ACC112 (cell line): Measurements from ENCODE around the gene DMXL1.
A peak's percentile ranks its signal among the peaks of the same experiment; 100 is the strongest.
"Not testable (repeated sequence)": the region's sequence is repeated elsewhere in the genome, so short reads cannot be mapped to it uniquely, and the experiment has no call there.

ENCODE experiments used
- H2AFZ ChIP-seq: fragments of 200-600 bp; sonication (generic); one replicate; pipeline ENCODE4 v1.6.0; 2017; ENCODE audit warnings: antibody characterized with exemption, low read length; ENCODE audit not compliant: unreplicated experiment
- H3K27ac ChIP-seq: fragments of 200-600 bp; sonication (generic); 2 replicates; pipeline ENCODE4 v1.5.1; 2014; ENCODE audit warnings: low read depth, mild to moderate bottlenecking, antibody characterized with exemption, low read length, moderate library complexity
- H3K27me3 ChIP-seq: fragments of 200-600 bp; sonication (generic); 2 replicates; pipeline ENCODE4 v1.6.1; 2014; ENCODE audit warnings: mild to moderate bottlenecking, antibody characterized with exemption, low read length, moderate library complexity, mixed read lengths; ENCODE audit not compliant: insufficient read depth
- H3K36me3 ChIP-seq: fragments of 200-600 bp; sonication (generic); 2 replicates; pipeline ENCODE4 v1.6.1; 2016; ENCODE audit warnings: mild to moderate bottlenecking, antibody characterized with exemption, low read length, moderate library complexity, mixed read lengths; ENCODE audit not compliant: insufficient read depth
- H3K4me1 ChIP-seq: fragments of 200-600 bp; sonication (generic); one replicate; pipeline ENCODE4 v1.6.1; 2016; ENCODE audit warnings: low read length, mixed read lengths; ENCODE audit not compliant: insufficient read depth, unreplicated experiment, control insufficient read depth
- H3K4me3 ChIP-seq: fragments of 200-600 bp; sonication (generic); 2 replicates; pipeline ENCODE4 v1.5.1; 2014; ENCODE audit warnings: mild to moderate bottlenecking, low read depth, low read length
- H3K79me2 ChIP-seq: fragments of 200-600 bp; sonication (generic); one replicate; pipeline ENCODE4 v1.6.0; 2016; ENCODE audit warnings: low read length; ENCODE audit not compliant: control insufficient read depth, unreplicated experiment, insufficient read depth

DMXL1 gene

GRCh38 chr5:119071561-119071995 is 691 bp downstream of the DMXL1 start:
- no peaks in the 10 kb centered on the region for H3K27me3 ChIP-seq
- H3K36me3 ChIP-seq = no peaks in the 10 kb centered on the region
- H2AFZ ChIP-seq = peak overlapping the region; percentile 64
- peaks cover 43% of the 10 kb centered on the region for H3K79me2 ChIP-seq
- peak overlapping the region; percentile 93 for H3K4me3 ChIP-seq
- H3K4me1 ChIP-seq = peaks cover 12% of the 10 kb centered on the region
- H3K27ac ChIP-seq = peak overlapping the region; percentile 62

- no peaks in the 10 kb centered on the region for H3K36me3 ChIP-seq
- H3K27me3 ChIP-seq = no peaks in the 10 kb centered on the region
- peaks cover 47% of the 10 kb centered on the region for H3K79me2 ChIP-seq
- peaks cover 12% of the 10 kb centered on the region for H3K4me1 ChIP-seq
- peak overlapping the region; percentile 93 for H3K4me3 ChIP-seq
- no peak overlapping the region for H2AFZ ChIP-seq
- H3K27ac ChIP-seq = no peak overlapping the region
Observed at GRCh38 chr5:119072496-119072895, 1.6 kb downstream of the DMXL1 start.

- not testable (repeated sequence) for H3K4me3 ChIP-seq, H3K27me3 ChIP-seq, H3K36me3 ChIP-seq, H2AFZ ChIP-seq, H3K27ac ChIP-seq
- Histone ChIP-seq H3K79me2 (peaks cover 52% of the 10 kb centered on the region), H3K4me1 (peaks cover 12% of the 10 kb centered on the region)
Observed at GRCh38 chr5:119073746-119074337, 3.0 kb downstream of the DMXL1 start.

- Histone ChIP-seq H3K27ac (no peak overlapping the region), H3K79me2 (peaks cover 56% of the 10 kb centered on the region), H3K36me3 (no peaks in the 10 kb centered on the region), H3K27me3 (no peaks in the 10 kb centered on the region), H2AFZ (no peak overlapping the region), H3K4me1 (peaks cover 18% of the 10 kb centered on the region), H3K4me3 (no peak overlapping the region)
Observed at GRCh38 chr5:119074419-119074818, 3.5 kb downstream of the DMXL1 start.

DNA sequence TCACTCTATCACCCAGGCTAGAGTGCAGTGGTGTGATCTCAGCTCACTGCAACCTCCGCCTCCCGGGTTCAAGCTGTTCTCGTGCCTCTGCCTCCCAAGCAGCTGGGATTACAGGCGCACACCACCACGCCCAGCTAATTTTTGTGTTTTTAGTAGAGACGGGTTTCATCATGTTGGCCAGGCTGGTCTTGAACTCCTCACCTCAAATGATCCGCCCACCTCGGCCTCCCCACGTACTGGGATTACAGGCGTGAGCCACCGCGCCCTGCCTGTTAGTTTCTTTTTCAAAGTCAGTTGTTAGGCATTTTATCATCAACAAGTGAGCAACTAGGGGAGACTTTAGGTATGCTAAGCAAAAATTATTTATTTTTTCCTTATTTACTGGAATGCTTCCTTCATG is 4.4 kb downstream of the DMXL1 start:
- Histone ChIP-seq H3K4me1 (peaks cover 15% of the 10 kb centered on the region), H3K79me2 (peaks cover 60% of the 10 kb centered on the region)
- not testable (repeated sequence) for H3K4me3 ChIP-seq, H2AFZ ChIP-seq, H3K36me3 ChIP-seq, H3K27ac ChIP-seq, H3K27me3 ChIP-seq

GRCh38 chr5:119076080-119076479 is 5.2 kb downstream of the DMXL1 start:
- Histone ChIP-seq H3K4me1 (peaks cover 15% of the 10 kb centered on the region), H3K27me3 (no peaks in the 10 kb centered on the region), H3K27ac (no peak overlapping the region), H3K36me3 (no peaks in the 10 kb centered on the region), H2AFZ (no peak overlapping the region), H3K4me3 (no peak overlapping the region), H3K79me2 (peaks cover 66% of the 10 kb centered on the region)

GRCh38 chr5:119077444-119077843 is 6.6 kb downstream of the DMXL1 start:
- Histone ChIP-seq H3K27ac (no peak overlapping the region), H3K79me2 (peaks cover 60% of the 10 kb centered on the region), H3K36me3 (no peaks in the 10 kb centered on the region), H3K27me3 (no peaks in the 10 kb centered on the region), H2AFZ (no peak overlapping the region), H3K4me3 (no peak overlapping the region), H3K4me1 (peaks cover 14% of the 10 kb centered on the region)

DNA sequence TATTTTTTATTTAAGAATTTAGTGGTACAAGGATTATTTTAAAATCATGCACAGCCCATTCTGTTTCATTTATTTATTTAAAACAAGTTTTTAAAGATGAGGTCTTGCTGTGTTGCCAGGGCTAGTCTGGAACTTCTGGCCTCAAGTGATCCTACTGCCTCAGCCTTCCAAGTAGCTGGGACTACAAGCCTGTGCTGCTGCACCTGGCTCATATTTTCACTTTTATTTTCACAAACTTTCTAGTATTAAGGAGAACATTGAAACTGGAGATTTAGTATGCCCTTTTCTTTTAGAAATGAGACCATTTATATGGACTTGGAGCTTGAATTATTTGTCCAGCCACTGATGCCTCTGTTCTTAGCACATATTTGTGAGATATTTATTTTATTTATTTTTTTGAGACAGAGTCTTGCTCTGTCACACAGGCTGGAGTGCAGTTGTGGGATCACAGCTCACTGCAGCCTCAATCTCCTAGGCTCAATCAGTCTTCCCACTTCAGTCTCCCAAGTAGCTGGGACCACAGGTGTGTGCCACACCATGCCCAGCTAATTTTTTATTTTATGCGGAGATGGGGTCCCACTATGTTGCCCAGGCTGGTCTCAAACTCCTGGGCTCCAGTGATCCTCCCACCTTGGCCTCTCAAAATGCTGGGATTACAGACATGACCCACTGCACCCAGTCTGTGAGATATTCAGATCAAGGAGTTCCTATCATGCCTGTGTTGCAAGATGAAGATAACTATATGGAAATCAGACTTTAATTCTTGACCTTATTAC is 7.4 kb downstream of the DMXL1 start:
- Histone ChIP-seq H3K36me3 (no peaks in the 10 kb centered on the region), H3K27ac (no peak overlapping the region), H3K27me3 (no peaks in the 10 kb centered on the region), H3K4me1 (peaks cover 6% of the 10 kb centered on the region), H3K4me3 (no peak overlapping the region), H2AFZ (no peak overlapping the region), H3K79me2 (peaks cover 55% of the 10 kb centered on the region)

DNA sequence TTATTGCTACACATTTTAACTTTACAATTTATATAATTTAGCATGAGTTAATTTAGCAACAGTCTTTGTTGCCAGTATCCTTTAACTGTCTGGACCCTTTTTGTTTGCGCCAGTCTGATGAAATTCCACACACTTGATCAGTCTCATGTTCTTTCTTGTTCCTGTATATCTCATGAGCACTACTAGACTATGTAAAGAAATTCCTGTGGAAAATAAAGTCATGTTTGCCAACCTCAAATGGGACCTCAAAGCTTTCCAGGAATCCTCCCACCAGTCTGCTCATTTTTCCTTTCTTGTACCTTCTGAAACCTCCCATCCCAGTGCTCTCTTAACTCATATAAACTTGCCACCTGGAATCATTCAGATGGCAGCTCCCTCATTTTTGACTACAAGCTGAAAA is 8.0 kb downstream of the DMXL1 start:
- H3K4me1 ChIP-seq = peaks cover 6% of the 10 kb centered on the region
- H3K27me3 ChIP-seq = no peaks in the 10 kb centered on the region
- no peak overlapping the region for H3K4me3 ChIP-seq
- no peak overlapping the region for H3K27ac ChIP-seq
- no peaks in the 10 kb centered on the region for H3K36me3 ChIP-seq
- H3K79me2 ChIP-seq = peaks cover 50% of the 10 kb centered on the region
- H2AFZ ChIP-seq = no peak overlapping the region

DNA sequence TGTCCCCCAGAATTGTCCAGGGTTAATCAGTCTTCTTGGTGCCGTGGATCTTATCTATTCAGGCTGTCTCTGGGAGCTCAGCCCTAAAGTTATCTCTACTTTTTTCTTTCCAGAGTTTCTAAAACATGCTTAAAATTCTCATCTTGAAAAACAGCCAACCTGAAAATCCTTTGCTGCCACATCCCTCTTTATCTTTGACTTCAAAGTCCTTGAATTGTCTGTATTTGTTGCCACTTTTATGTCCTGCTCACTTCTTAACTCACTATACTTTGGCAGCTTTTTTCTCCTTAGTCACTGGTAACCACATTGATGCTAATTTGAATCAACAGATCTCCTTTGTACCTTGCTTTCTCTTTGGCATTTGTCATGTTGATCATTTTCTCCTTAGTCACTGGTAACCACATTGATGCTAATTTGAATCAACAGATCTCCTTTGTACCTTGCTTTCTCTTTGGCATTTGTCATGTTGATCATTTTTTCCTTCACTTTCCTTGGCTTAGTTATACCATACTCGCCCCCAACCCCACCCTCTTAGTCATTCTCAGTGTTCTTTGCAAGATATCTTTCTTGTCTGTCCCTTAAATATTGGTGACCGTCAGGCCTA is 8.5 kb downstream of the DMXL1 start:
- H3K27ac ChIP-seq = no peak overlapping the region
- no peaks in the 10 kb centered on the region for H3K27me3 ChIP-seq
- peaks cover 6% of the 10 kb centered on the region for H3K4me1 ChIP-seq
- H3K36me3 ChIP-seq = no peaks in the 10 kb centered on the region
- no peak overlapping the region for H2AFZ ChIP-seq
- peaks cover 46% of the 10 kb centered on the region for H3K79me2 ChIP-seq
- H3K4me3 ChIP-seq = no peak overlapping the region

GRCh38 chr5:119080936-119081335 is 10.0 kb downstream of the DMXL1 start:
- H3K27ac ChIP-seq = no peak overlapping the region
- H3K4me3 ChIP-seq = no peak overlapping the region
- H3K79me2 ChIP-seq = peaks cover 36% of the 10 kb centered on the region
- H2AFZ ChIP-seq = no peak overlapping the region
- peaks cover 6% of the 10 kb centered on the region for H3K4me1 ChIP-seq
- H3K36me3 ChIP-seq = no peaks in the 10 kb centered on the region
- no peaks in the 10 kb centered on the region for H3K27me3 ChIP-seq
